ENCODE results near the gene EPHX1.

EPHX1 gene

DNA sequence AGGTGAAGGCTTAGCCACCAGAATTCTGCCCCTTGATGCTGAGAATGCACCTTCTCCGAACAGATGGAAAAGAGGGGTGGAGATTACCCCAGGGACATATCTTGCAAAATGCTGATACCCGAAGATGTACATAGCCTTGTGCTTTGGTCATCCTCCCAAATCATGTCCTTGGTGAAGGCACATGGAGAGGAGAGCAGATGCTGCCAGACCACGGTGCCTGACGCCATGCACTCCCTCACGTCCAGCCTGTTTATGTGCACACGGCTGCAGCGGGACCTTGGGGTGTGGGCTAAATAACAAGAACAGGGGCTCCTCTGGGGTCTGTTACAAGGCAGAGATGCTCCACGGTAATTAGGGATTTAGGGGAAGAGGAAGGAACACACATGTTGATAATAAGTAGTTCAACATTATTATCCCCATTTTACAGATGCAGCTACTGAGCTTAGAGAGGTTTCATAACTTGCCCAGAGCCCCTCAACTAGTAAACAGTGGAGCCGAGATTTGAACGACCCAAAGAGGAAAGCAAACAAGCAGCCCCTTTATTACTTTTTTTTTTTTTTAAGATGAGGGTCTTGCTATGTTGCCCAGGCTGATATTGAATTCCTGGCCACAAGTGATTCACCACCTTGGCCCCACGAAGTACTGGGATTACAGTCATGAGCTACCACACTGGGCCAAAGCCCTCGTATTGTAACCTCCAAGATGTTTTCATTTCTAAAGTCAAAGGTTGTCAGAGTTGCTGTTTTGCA lies 12.9 kb downstream of the EPHX1 start:
- TF ChIP-seq, protein P1, sequence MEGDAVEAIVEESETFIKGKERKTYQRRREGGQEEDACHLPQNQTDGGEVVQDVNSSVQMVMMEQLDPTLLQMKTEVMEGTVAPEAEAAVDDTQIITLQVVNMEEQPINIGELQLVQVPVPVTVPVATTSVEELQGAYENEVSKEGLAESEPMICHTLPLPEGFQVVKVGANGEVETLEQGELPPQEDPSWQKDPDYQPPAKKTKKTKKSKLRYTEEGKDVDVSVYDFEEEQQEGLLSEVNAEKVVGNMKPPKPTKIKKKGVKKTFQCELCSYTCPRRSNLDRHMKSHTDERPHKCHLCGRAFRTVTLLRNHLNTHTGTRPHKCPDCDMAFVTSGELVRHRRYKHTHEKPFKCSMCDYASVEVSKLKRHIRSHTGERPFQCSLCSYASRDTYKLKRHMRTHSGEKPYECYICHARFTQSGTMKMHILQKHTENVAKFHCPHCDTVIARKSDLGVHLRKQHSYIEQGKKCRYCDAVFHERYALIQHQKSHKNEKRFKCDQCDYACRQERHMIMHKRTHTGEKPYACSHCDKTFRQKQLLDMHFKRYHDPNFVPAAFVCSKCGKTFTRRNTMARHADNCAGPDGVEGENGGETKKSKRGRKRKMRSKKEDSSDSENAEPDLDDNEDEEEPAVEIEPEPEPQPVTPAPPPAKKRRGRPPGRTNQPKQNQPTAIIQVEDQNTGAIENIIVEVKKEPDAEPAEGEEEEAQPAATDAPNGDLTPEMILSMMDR (IDR thresholded peaks at IDR 0.05; ENCODE audit: poor library complexity, severe bottlenecking), result no peak
- Histone ChIP-seq H3K36me3 (ENCODE audit: low read depth) (no peaks in the 10 kb centered on the region), H3K4me3 (ENCODE audit: severe bottlenecking) (no peak overlapping the region), H3K4me1 (ENCODE audit: insufficient read depth, poor library complexity, severe bottlenecking) (peaks cover under 1% of the 10 kb centered on the region), H3K27me3 (ENCODE audit: insufficient read depth, poor library complexity, severe bottlenecking) (no peaks in the 10 kb centered on the region), H3K27ac (ENCODE audit: poor library complexity, severe bottlenecking) (no peak overlapping the region), H3K9me3 (ENCODE audit: severe bottlenecking) (no peaks in the 10 kb centered on the region)
- ATAC-seq (ENCODE audit: low read depth), result no peak
- DNase-seq (ENCODE audit: low spot score), result no peak

DNA sequence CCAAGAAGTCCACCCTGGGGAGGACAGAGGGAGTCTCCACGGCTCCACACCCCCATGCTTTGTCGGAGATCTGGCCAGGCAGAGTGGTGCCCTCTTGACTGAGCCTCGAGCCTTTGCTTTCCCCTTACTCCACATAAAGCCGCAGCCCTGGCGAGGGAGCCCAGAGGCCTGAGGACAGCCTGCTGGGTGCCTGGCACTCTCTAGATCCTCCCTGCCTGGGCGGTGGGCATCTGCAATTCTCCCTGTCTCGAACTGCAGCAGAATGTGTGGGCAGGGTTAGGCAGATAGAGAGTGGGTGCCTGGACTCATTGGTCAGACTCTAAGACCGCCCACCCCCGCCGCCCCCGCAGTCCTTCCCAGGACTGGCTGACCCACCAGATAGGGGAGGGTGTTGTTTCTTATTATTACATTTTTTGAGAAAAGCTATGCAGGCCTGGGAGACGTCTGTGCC lies 13.9 kb downstream of the EPHX1 start:
- no peaks in the 10 kb centered on the region for H3K4me1 ChIP-seq (ENCODE audit: insufficient read depth, poor library complexity, severe bottlenecking)
- ATAC-seq (ENCODE audit: low read depth) (no peak), DNase-seq (ENCODE audit: low spot score) (no peak)
- TF ChIP-seq, protein P1 (IDR thresholded peaks at IDR 0.05; ENCODE audit: poor library complexity, severe bottlenecking), result no peak
- no peaks in the 10 kb centered on the region for H3K36me3 ChIP-seq (ENCODE audit: low read depth)
- H3K4me3 ChIP-seq (ENCODE audit: severe bottlenecking), result no peak overlapping the region
- H3K9me3 ChIP-seq (ENCODE audit: severe bottlenecking), result no peaks in the 10 kb centered on the region
- H3K27me3 ChIP-seq (ENCODE audit: insufficient read depth, poor library complexity, severe bottlenecking), result no peaks in the 10 kb centered on the region
- no peak overlapping the region for H3K27ac ChIP-seq (ENCODE audit: poor library complexity, severe bottlenecking)

DNA sequence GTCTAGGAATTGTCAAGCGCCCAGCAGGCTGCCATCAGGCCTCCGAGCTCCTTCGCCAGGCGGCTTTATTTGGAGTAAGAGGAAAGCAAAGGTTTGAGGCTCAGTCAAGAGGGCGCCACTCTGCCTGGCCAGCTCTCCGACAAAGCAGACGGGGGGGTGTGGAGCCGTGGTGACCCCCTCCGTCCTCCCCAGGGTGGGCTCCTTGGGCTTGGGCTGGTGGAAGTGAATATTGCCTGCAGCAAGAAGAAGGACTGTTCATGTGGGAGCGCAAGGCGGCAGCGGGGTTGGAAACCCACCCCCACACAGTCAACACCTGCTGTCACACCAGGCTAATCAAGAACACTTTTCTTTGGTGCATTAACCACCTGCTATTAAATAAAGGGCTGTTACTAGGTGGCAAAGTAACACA lies 14.6 kb downstream of the EPHX1 start:
- no peaks in the 10 kb centered on the region for H3K9me3 ChIP-seq (ENCODE audit: severe bottlenecking)

DNA sequence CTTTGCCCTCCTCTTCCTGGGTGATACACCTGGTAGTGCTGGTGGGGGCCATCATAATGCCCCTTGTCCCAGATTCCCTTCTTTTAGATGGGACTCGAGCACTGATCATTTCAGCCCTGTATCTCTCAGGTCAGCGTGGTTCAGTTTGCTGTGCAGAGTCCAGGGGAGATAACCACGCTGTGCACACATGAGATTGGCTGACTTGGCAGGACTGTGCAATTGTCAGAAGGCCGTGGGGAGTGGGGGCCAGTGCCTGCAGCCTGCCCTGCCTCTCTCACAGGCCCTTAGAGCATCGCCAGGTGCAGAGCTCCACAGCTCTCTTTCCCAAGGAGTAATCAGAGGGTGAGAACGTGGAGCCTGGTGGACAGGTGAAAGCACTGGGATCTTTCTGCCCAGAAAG lies 15.2 kb downstream of the EPHX1 start:
- Histone ChIP-seq H3K4me1 (ENCODE audit: insufficient read depth, poor library complexity, severe bottlenecking) (no peaks in the 10 kb centered on the region), H3K36me3 (ENCODE audit: low read depth) (no peaks in the 10 kb centered on the region), H3K4me3 (ENCODE audit: severe bottlenecking) (no peak overlapping the region), H3K27me3 (ENCODE audit: insufficient read depth, poor library complexity, severe bottlenecking) (no peaks in the 10 kb centered on the region), H3K27ac (ENCODE audit: poor library complexity, severe bottlenecking) (no peak overlapping the region), H3K9me3 (ENCODE audit: severe bottlenecking) (no peaks in the 10 kb centered on the region)
- DNase-seq (ENCODE audit: low spot score), result no peak
- TF ChIP-seq, protein P1 (IDR thresholded peaks at IDR 0.05; ENCODE audit: poor library complexity, severe bottlenecking), result no peak
- no peak for ATAC-seq (ENCODE audit: low read depth)

More for the DNA sequence above, 14.6 kb downstream of the EPHX1 start:
- H3K4me3 ChIP-seq (ENCODE audit: severe bottlenecking), result no peak overlapping the region
- no peak for DNase-seq (ENCODE audit: low spot score)
- H3K27ac ChIP-seq (ENCODE audit: poor library complexity, severe bottlenecking), result no peak overlapping the region
- TF ChIP-seq, protein P1 (IDR thresholded peaks at IDR 0.05; ENCODE audit: poor library complexity, severe bottlenecking), result no peak
- no peak for ATAC-seq (ENCODE audit: low read depth)
- no peaks in the 10 kb centered on the region for H3K36me3 ChIP-seq (ENCODE audit: low read depth)
- H3K4me1 ChIP-seq (ENCODE audit: insufficient read depth, poor library complexity, severe bottlenecking), result no peaks in the 10 kb centered on the region
- no peaks in the 10 kb centered on the region for H3K27me3 ChIP-seq (ENCODE audit: insufficient read depth, poor library complexity, severe bottlenecking)

DNA sequence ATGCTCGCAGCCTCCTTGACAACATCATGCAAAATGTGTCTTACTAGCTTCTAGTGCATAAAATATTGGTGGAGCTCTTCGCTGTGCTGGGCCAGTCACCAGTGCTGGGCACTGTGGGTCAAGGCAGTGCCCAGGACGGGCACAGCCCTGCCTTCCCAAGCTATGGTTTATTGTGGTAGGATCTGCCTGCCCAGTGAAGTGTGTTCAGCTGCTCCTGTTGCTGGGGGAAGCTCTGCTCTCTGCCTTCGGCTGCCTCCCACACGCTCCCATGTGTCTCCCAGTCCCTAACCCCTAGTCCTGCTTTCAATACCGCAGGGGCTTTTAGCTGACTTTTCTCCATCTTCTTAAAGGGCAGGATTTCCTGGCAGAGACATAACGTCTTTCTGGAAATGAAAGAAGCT lies 15.7 kb downstream of the EPHX1 start:
- H3K9me3 ChIP-seq (ENCODE audit: severe bottlenecking), result no peaks in the 10 kb centered on the region
- no peak overlapping the region for H3K4me3 ChIP-seq (ENCODE audit: severe bottlenecking)
- TF ChIP-seq, protein P1 (IDR thresholded peaks at IDR 0.05; ENCODE audit: poor library complexity, severe bottlenecking), result no peak
- DNase-seq (ENCODE audit: low spot score), result no peak
- H3K27me3 ChIP-seq (ENCODE audit: insufficient read depth, poor library complexity, severe bottlenecking), result no peaks in the 10 kb centered on the region
- H3K27ac ChIP-seq (ENCODE audit: poor library complexity, severe bottlenecking), result no peak overlapping the region
- no peaks in the 10 kb centered on the region for H3K4me1 ChIP-seq (ENCODE audit: insufficient read depth, poor library complexity, severe bottlenecking)
- no peak for ATAC-seq (ENCODE audit: low read depth)
- no peaks in the 10 kb centered on the region for H3K36me3 ChIP-seq (ENCODE audit: low read depth)
